Astrocyte (in vitro differentiated cells and primary cell): Measurements from ENCODE around the gene ZNF804B. TPM values are rescaled to one million over a fixed set of nuclear protein-coding genes. Genes with fewer than 3 reads are reported as not detected.

Source experiments
- DNase-seq: peaks from one replicate; pipeline ENCODE4 v3.0.0-alpha.2; 2010; ENCODE audit warnings: low read depth
- FAIRE-seq: peaks from 2 replicates; lab custom pipeline; 2011; peaks lifted over from hg19 to GRCh38; lab: Jason Lieb, UNC
- H2AFZ ChIP-seq: 2 replicates; pipeline ENCODE4 v1.6.0; 2012; ENCODE audit warnings: low read depth, low read length, inconsistent platforms
- H3K27ac ChIP-seq: 2 replicates; pipeline ENCODE4 v1.5.1; 2011; ENCODE audit warnings: low read depth, low read length, inconsistent platforms
- H3K27me3 ChIP-seq: 2 replicates; pipeline ENCODE4 v1.6.0; 2011; ENCODE audit warnings: low read length, inconsistent platforms; ENCODE audit not compliant: insufficient read depth
- H3K36me3 ChIP-seq: 2 replicates; pipeline ENCODE4 v1.5.1; 2011; ENCODE audit warnings: low read length, inconsistent platforms; ENCODE audit not compliant: insufficient read depth
- H3K4me1 ChIP-seq: 2 replicates; pipeline ENCODE4 v1.5.1; 2011; ENCODE audit warnings: low read length, inconsistent platforms; ENCODE audit not compliant: insufficient read depth
- H3K4me2 ChIP-seq: 2 replicates; pipeline ENCODE4 v1.6.0; 2012; ENCODE audit warnings: low read length, inconsistent platforms
- H3K4me3 ChIP-seq: 2 replicates; pipeline ENCODE4 v1.5.1; 2011; ENCODE audit warnings: low read depth, mild to moderate bottlenecking, low read length, inconsistent platforms; ENCODE audit not compliant: insufficient read depth
- H3K79me2 ChIP-seq: 2 replicates; pipeline ENCODE4 v1.6.0; 2012; ENCODE audit warnings: mild to moderate bottlenecking, low read length, inconsistent platforms; ENCODE audit not compliant: insufficient read depth
- H3K9ac ChIP-seq: 2 replicates; pipeline ENCODE4 v1.6.0; 2012; ENCODE audit warnings: mild to moderate bottlenecking, low read length, inconsistent platforms
- H3K9me3 ChIP-seq: 2 replicates; pipeline ENCODE4 v1.5.1; 2012; ENCODE audit warnings: low read depth, mild to moderate bottlenecking, low read length, inconsistent platforms; ENCODE audit not compliant: insufficient read depth
- H4K20me1 ChIP-seq: 2 replicates; pipeline ENCODE4 v1.6.0; 2012; ENCODE audit warnings: low read length, inconsistent platforms; ENCODE audit not compliant: insufficient read depth
- H3K27ac Mint-ChIP-seq: one replicate; pipeline ENCODE4 v1.8.0; 2021; ENCODE audit warnings: mild to moderate bottlenecking, mixed read lengths; ENCODE audit not compliant: unreplicated experiment
- H3K27me3 Mint-ChIP-seq: one replicate; pipeline ENCODE4 v1.8.0; 2021; ENCODE audit warnings: low read depth, mixed read lengths; ENCODE audit not compliant: unreplicated experiment
- H3K36me3 Mint-ChIP-seq: one replicate; pipeline ENCODE4 v1.8.0; 2021; ENCODE audit warnings: low read depth, mixed read lengths; ENCODE audit not compliant: unreplicated experiment
- H3K4me1 Mint-ChIP-seq: one replicate; pipeline ENCODE4 v1.8.0; 2021; ENCODE audit warnings: low read depth, mixed read lengths; ENCODE audit not compliant: unreplicated experiment
- H3K4me3 Mint-ChIP-seq: one replicate; pipeline ENCODE4 v1.8.0; 2021; ENCODE audit warnings: mild to moderate bottlenecking, moderate library complexity, mixed read lengths; ENCODE audit not compliant: unreplicated experiment
- H3K9me3 Mint-ChIP-seq: one replicate; pipeline ENCODE4 v1.8.0; 2021; ENCODE audit warnings: mild to moderate bottlenecking, mixed read lengths; ENCODE audit not compliant: unreplicated experiment
- CTCF ChIP-seq: IDR thresholded peaks from 2 replicates; pipeline ENCODE4 v1.5.1; 2011; ENCODE audit warnings: low read depth, mild to moderate bottlenecking, inconsistent platforms, low read length, moderate library complexity; ENCODE audit not compliant: insufficient read depth
- EZH2 ChIP-seq: IDR thresholded peaks from 2 replicates; pipeline ENCODE4 v1.6.1; 2012; ENCODE audit warnings: mild to moderate bottlenecking, low read length, inconsistent platforms; ENCODE audit not compliant: insufficient read depth
- total RNA-seq: library from RNA; stranded (reverse); gene quantifications from 2 replicates; pipeline ENCODE4 v1.2.1, GENCODE V29; 2021

ZNF804B gene
- total RNA-seq, 1 donor from 2014 or later, result not detected

- Mint-ChIP-seq H3K36me3 (no peaks in the 10 kb centered on the region), H3K27me3 (peaks cover 2% of the 10 kb centered on the region), H3K9me3 (no peaks in the 10 kb centered on the region), H3K4me3 (no peak overlapping the region), H3K4me1 (no peaks in the 10 kb centered on the region), H3K27ac (no peak overlapping the region)
- no peaks in the 10 kb centered on the region for H3K36me3 ChIP-seq
- H3K79me2 ChIP-seq, result no peaks in the 10 kb centered on the region
- no peak overlapping the region for H3K9ac ChIP-seq
- TF ChIP-seq EZH2 (no peak), CTCF (no peak)
- DNase-seq, result no peak
- H3K4me2 ChIP-seq, result no peak overlapping the region
- no peaks in the 10 kb centered on the region for H4K20me1 ChIP-seq
- H3K27ac ChIP-seq, result no peak overlapping the region
- FAIRE-seq, result no peak
- no peak overlapping the region for H3K4me3 ChIP-seq
- no peaks in the 10 kb centered on the region for H3K9me3 ChIP-seq
- no peaks in the 10 kb centered on the region for H3K27me3 ChIP-seq
- H3K4me1 ChIP-seq, result no peaks in the 10 kb centered on the region
- H2AFZ ChIP-seq, result no peak overlapping the region
Observed at GRCh38 chr7:89001306-89001705, 241.8 kb downstream of the ZNF804B start.

GRCh38 chr7:89002981-89003956 lies 243.8 kb downstream of the ZNF804B start:
- Mint-ChIP-seq H3K27me3 (peaks cover 2% of the 10 kb centered on the region), H3K36me3 (no peaks in the 10 kb centered on the region), H3K4me3 (no peak overlapping the region), H3K4me1 (no peaks in the 10 kb centered on the region), H3K9me3 (no peaks in the 10 kb centered on the region), H3K27ac (no peak overlapping the region)
- Histone ChIP-seq H3K4me2 (no peak overlapping the region), H2AFZ (no peak overlapping the region), H3K27me3 (no peaks in the 10 kb centered on the region), H3K4me3 (no peak overlapping the region), H3K9ac (no peak overlapping the region), H3K9me3 (no peaks in the 10 kb centered on the region), H3K79me2 (no peaks in the 10 kb centered on the region), H3K4me1 (no peaks in the 10 kb centered on the region), H3K36me3 (no peaks in the 10 kb centered on the region), H3K27ac (no peak overlapping the region), H4K20me1 (no peaks in the 10 kb centered on the region)
- no peak for DNase-seq
- TF ChIP-seq CTCF (no peak), EZH2 (no peak)
- no peak for FAIRE-seq

- H2AFZ ChIP-seq, result no peak overlapping the region
- no peak for FAIRE-seq
- H3K9me3 ChIP-seq, result peaks cover 3% of the 10 kb centered on the region
- Mint-ChIP-seq H3K9me3 (peaks cover 12% of the 10 kb centered on the region), H3K27ac (no peak overlapping the region), H3K36me3 (no peaks in the 10 kb centered on the region), H3K27me3 (no peaks in the 10 kb centered on the region), H3K4me1 (no peaks in the 10 kb centered on the region), H3K4me3 (no peak overlapping the region)
- no peaks in the 10 kb centered on the region for H3K4me1 ChIP-seq
- no peak overlapping the region for H3K9ac ChIP-seq
- H3K36me3 ChIP-seq, result no peaks in the 10 kb centered on the region
- TF ChIP-seq CTCF (no peak), EZH2 (no peak)
- H3K4me2 ChIP-seq, result no peak overlapping the region
- no peaks in the 10 kb centered on the region for H3K79me2 ChIP-seq
- no peaks in the 10 kb centered on the region for H4K20me1 ChIP-seq
- DNase-seq, result no peak
- no peak overlapping the region for H3K27ac ChIP-seq
- no peaks in the 10 kb centered on the region for H3K27me3 ChIP-seq
- no peak overlapping the region for H3K4me3 ChIP-seq
Observed at GRCh38 chr7:89012016-89012415, 252.5 kb downstream of the ZNF804B start.
